Lung (tissue), 12 donors: ENCODE data around the gene SPAG5. TPM values are rescaled to one million over a fixed set of nuclear protein-coding genes. Genes with fewer than 3 reads are reported as not detected.

Experiments
- ATAC-seq: fragments of 200-7000 bp; cut with Tn5 transposase; one replicate; pipeline ENCODE4 v1.9.1; 2020; ENCODE audit warnings: moderate number of reproducible peaks; ENCODE audit not compliant: insufficient read depth, low FRiP score
- DNase-seq, 3 donors: peaks; one replicate each; pipeline ENCODE4 v3.0.0-alpha.2; 2013 to 2017
- H3K27ac ChIP-seq, 2 donors: one replicate each; pipeline ENCODE4 v1.5.1; 2013; ENCODE audit warnings: mild to moderate bottlenecking in 2 of 2, moderate library complexity in 2 of 2, control low read depth in 1 of 2, inconsistent platforms in 1 of 2, low read depth in 1 of 2, low read length in 1 of 2
- H3K27me3 ChIP-seq, 3 donors: one replicate each; pipeline ENCODE4 v1.5.1; 2013; ENCODE audit warnings: low read length in 2 of 3; ENCODE audit not compliant: control insufficient read depth in 3 of 3, insufficient read depth in 3 of 3
- H3K36me3 ChIP-seq, 4 donors: one replicate each; pipeline ENCODE4 v1.5.1; 2013; ENCODE audit warnings: low read length in 4 of 4, mild to moderate bottlenecking in 1 of 4, moderate library complexity in 1 of 4; ENCODE audit not compliant: control insufficient read depth in 4 of 4, insufficient read depth in 4 of 4
- H3K4me1 ChIP-seq, 5 donors: one replicate each; pipeline ENCODE4 v1.5.1; 2013; ENCODE audit warnings: low read length in 5 of 5, mild to moderate bottlenecking in 2 of 5, moderate library complexity in 1 of 5; ENCODE audit not compliant: control insufficient read depth in 5 of 5, insufficient read depth in 5 of 5
- H3K4me3 ChIP-seq: one replicate; pipeline ENCODE4 v1.5.1; 2013; ENCODE audit warnings: mild to moderate bottlenecking, control low read depth, moderate library complexity
- H3K9ac ChIP-seq, 2 donors: one replicate each; pipeline ENCODE4 v1.5.1; 2013; ENCODE audit warnings: low read length in 2 of 2, control low read depth in 1 of 2; ENCODE audit not compliant: insufficient read depth in 1 of 2
- H3K9me3 ChIP-seq, 4 donors: one replicate each; pipeline ENCODE4 v1.5.1; 2013; ENCODE audit warnings: low read length in 3 of 4, mild to moderate bottlenecking in 1 of 4, moderate library complexity in 1 of 4; ENCODE audit not compliant: control insufficient read depth in 4 of 4, insufficient read depth in 3 of 4
- CTCF ChIP-seq: IDR thresholded peaks from 2 replicates; pipeline ENCODE4 v1.5.1; 2012; ENCODE audit warnings: mild to moderate bottlenecking; ENCODE audit errors: control extremely low read depth, extremely low read depth
- WGBS, 2 donors: extraction: QIAGEN DNeasy Blood & Tissue Kit; methylation state at CpG; one replicate each; pipeline ENCODE4 v1.1.7; 2013; 5-methylcytosine and 5-hydroxymethylcytosine counted together
- polyA plus RNA-seq, 2 donors: library from polyadenylated mRNA; stranded (reverse); fragments of 200-250 nt; gene quantifications; one replicate each; pipeline ENCODE4 v1.2.1, GENCODE V29; 2013
- total RNA-seq, 2 donors: library from RNA; depleted of rRNA in 1 of 2; stranded (reverse); fragments of >200 nt in 1 of 2; gene quantifications; one replicate each; pipeline ENCODE4 v1.2.1, GENCODE V29; 2014 to 2021
- donor health status: control.
- donor health status: control.
- donor health status: Bipolar disorder and iron deficiency.
- donor health status: healthy.
- donor health status: DM: yes; HTN: yes; CAD: no.

SPAG5 gene
- total and polyA plus RNA-seq, 4 donors = 6.3 to 15.0 (median 10.2) TPM

- ATAC-seq (no peak), DNase-seq (no peak)
- 69 to 85% methylated on average over 2 of the region's 2 CpGs for WGBS, 2 donors
- TF ChIP-seq CTCF = no peak
- H3K27me3 ChIP-seq = no peaks in the 10 kb centered on the region
- no peaks in the 10 kb centered on the region for H3K36me3 ChIP-seq
- H3K4me3 ChIP-seq = no peak overlapping the region
- no peaks in the 10 kb centered on the region for H3K9me3 ChIP-seq
- H3K9ac ChIP-seq = no peak overlapping the region
- no peak overlapping the region for H3K27ac ChIP-seq
- peaks cover 0 to 19% (median 0%) of the 10 kb centered on the region in 5 donors for H3K4me1 ChIP-seq
These were observed 71.0 kb downstream of the SPAG5 start for GRCh38 chr17:28527859-28528258.

Other genes starting within 250 kb of the SPAG5 start
- 10 to 100 TPM; 38.7 to 82.6 TPM for gene POLDIP2, start 241.5 kb downstream of the SPAG5 start, total RNA-seq
- 10 to 100 TPM; 43.6 to 80.9 TPM for gene POLDIP2, start 241.5 kb downstream of the SPAG5 start, polyA plus RNA-seq
- gene SEBOX, start 233.8 kb downstream of the SPAG5 start, total RNA-seq = not detected
- gene SEBOX, start 233.8 kb downstream of the SPAG5 start, polyA plus RNA-seq = not detected
- gene VTN, start 228.7 kb downstream of the SPAG5 start, total RNA-seq = 1 to 10 TPM in 1 of 2 donors, under 1 TPM in 1; 0.40 to 2.5 TPM
- gene VTN, start 228.7 kb downstream of the SPAG5 start, polyA plus RNA-seq = 1 to 10 TPM; 1.3 to 1.9 TPM
- gene SARM1, start 227.3 kb downstream of the SPAG5 start, total RNA-seq = 10 to 100 TPM in 1 of 2 donors, 1 to 10 TPM in 1; 9.3 to 24.6 TPM
- gene SARM1, start 227.3 kb downstream of the SPAG5 start, polyA plus RNA-seq = 10 to 100 TPM in 1 of 2 donors, 1 to 10 TPM in 1; 9.6 to 10.1 TPM
- gene SLC46A1, start 192.8 kb downstream of the SPAG5 start, total RNA-seq = 10 to 100 TPM in 1 of 2 donors, 1 to 10 TPM in 1; 4.6 to 23.8 TPM
- 10 to 100 TPM in 1 of 2 donors, 1 to 10 TPM in 1; 8.6 to 10.2 TPM for gene SLC46A1, start 192.8 kb downstream of the SPAG5 start, polyA plus RNA-seq
- gene SLC13A2, start 125.4 kb downstream of the SPAG5 start, total RNA-seq = under 1 TPM in 1 of 2 donors, not detected in 1; 0.15 TPM
- gene SLC13A2, start 125.4 kb downstream of the SPAG5 start, polyA plus RNA-seq = under 1 TPM; 0.02 to 0.06 TPM
- gene FOXN1, start 92.7 kb downstream of the SPAG5 start, total RNA-seq = under 1 TPM in 1 of 2 donors, not detected in 1; 0.25 TPM
- under 1 TPM; 0.13 to 0.18 TPM for gene FOXN1, start 92.7 kb downstream of the SPAG5 start, polyA plus RNA-seq
- 10 to 100 TPM; 29.2 to 34.2 TPM for gene UNC119, start 46.4 kb downstream of the SPAG5 start, total RNA-seq
- 10 to 100 TPM; 19.0 to 40.0 TPM for gene UNC119, start 46.4 kb downstream of the SPAG5 start, polyA plus RNA-seq
- 10 to 100 TPM; 43.2 to 71.3 TPM for gene PIGS, start 27.5 kb downstream of the SPAG5 start, total RNA-seq
- gene PIGS, start 27.5 kb downstream of the SPAG5 start, polyA plus RNA-seq = 10 to 100 TPM in 1 of 2 donors, 1 to 10 TPM in 1; 10.0 to 71.9 TPM
- 10 to 100 TPM; 21.0 to 40.3 TPM for gene ALDOC, start 22.1 kb downstream of the SPAG5 start, total RNA-seq
- 10 to 100 TPM; 15.5 to 52.5 TPM for gene ALDOC, start 22.1 kb downstream of the SPAG5 start, polyA plus RNA-seq
- gene RSKR, start 15.2 kb upstream of the SPAG5 start, total RNA-seq = 10 to 100 TPM; 12.2 to 14.3 TPM
- gene RSKR, start 15.2 kb upstream of the SPAG5 start, polyA plus RNA-seq = 1 to 10 TPM; 3.9 to 5.5 TPM
- gene BLTP2, start 46.1 kb upstream of the SPAG5 start, total RNA-seq = 100 to 1,000 TPM in 1 of 2 donors, 10 to 100 TPM in 1; 81.3 to 147 TPM
- 10 to 100 TPM; 23.4 to 46.4 TPM for gene BLTP2, start 46.1 kb upstream of the SPAG5 start, polyA plus RNA-seq
- gene SDF2, start 62.9 kb upstream of the SPAG5 start, total RNA-seq = 10 to 100 TPM; 45.1 to 51.9 TPM
- gene SDF2, start 62.9 kb upstream of the SPAG5 start, polyA plus RNA-seq = 10 to 100 TPM; 36.5 to 73.3 TPM
- 10 to 100 TPM; 64.8 to 96.4 TPM for gene SUPT6H, start 63.2 kb upstream of the SPAG5 start, total RNA-seq
- gene SUPT6H, start 63.2 kb upstream of the SPAG5 start, polyA plus RNA-seq = 10 to 100 TPM; 27.5 to 32.4 TPM
- 1 to 10 TPM; 2.1 to 3.7 TPM for gene PROCA1, start 112.9 kb upstream of the SPAG5 start, total RNA-seq
- 1 to 10 TPM; 1.2 to 3.4 TPM for gene PROCA1, start 112.9 kb upstream of the SPAG5 start, polyA plus RNA-seq
- gene RAB34, start 118.8 kb upstream of the SPAG5 start, total RNA-seq = 10 to 100 TPM; 77.8 to 91.8 TPM
- 100 to 1,000 TPM; 103 TPM for gene RAB34, start 118.8 kb upstream of the SPAG5 start, polyA plus RNA-seq
- 1,000 to 10,000 TPM in 1 of 2 donors, 100 to 1,000 TPM in 1; 528 to 1,109 TPM for gene RPL23A, start 121.0 kb upstream of the SPAG5 start, total RNA-seq
- gene RPL23A, start 121.0 kb upstream of the SPAG5 start, polyA plus RNA-seq = 1,000 to 10,000 TPM in 1 of 2 donors, 100 to 1,000 TPM in 1; 955 to 1,200 TPM
- gene TLCD1, start 127.2 kb upstream of the SPAG5 start, total RNA-seq = 10 to 100 TPM in 1 of 2 donors, 1 to 10 TPM in 1; 3.8 to 32.0 TPM
- 10 to 100 TPM; 25.4 to 42.0 TPM for gene TLCD1, start 127.2 kb upstream of the SPAG5 start, polyA plus RNA-seq
- gene NEK8, start 129.8 kb upstream of the SPAG5 start, total RNA-seq = 10 to 100 TPM in 1 of 2 donors, 1 to 10 TPM in 1; 5.7 to 14.7 TPM
- gene NEK8, start 129.8 kb upstream of the SPAG5 start, polyA plus RNA-seq = 1 to 10 TPM; 5.1 to 9.2 TPM
- 10 to 100 TPM; 35.7 to 92.4 TPM for gene TRAF4, start 145.0 kb upstream of the SPAG5 start, total RNA-seq
- 10 to 100 TPM; 51.9 to 56.3 TPM for gene TRAF4, start 145.0 kb upstream of the SPAG5 start, polyA plus RNA-seq
- 10 to 100 TPM in 1 of 2 donors, 1 to 10 TPM in 1; 8.3 to 17.7 TPM for gene FAM222B, start 243.8 kb upstream of the SPAG5 start, total RNA-seq
- gene FAM222B, start 243.8 kb upstream of the SPAG5 start, polyA plus RNA-seq = 1 to 10 TPM; 8.8 to 9.5 TPM